Neural cell (in vitro differentiated cells): ENCODE results near the gene EXOC6B. TPM values are rescaled to one million over a fixed set of nuclear protein-coding genes. Genes with fewer than 3 reads are reported as not detected.

Source experiments
- H2AFZ ChIP-seq: fragments of 200-600, 300-800 bp; sonication (generic), shearing (Covaris generic); 2 replicates; pipeline ENCODE4 v1.6.0; 2014; ENCODE audit warnings: low read depth, mild to moderate bottlenecking, antibody characterized with exemption, low read length, moderate library complexity
- H3F3A ChIP-seq: fragments of 200-600 bp; shearing (Covaris generic); 2 replicates; pipeline ENCODE4 v1.6.1; 2016; ENCODE audit warnings: mild to moderate bottlenecking, moderate library complexity, mixed read lengths, antibody characterized with exemption, low read length; ENCODE audit not compliant: insufficient read depth, poor library complexity, severe bottlenecking
- H3K27ac ChIP-seq: fragments of 200-600, 300-800 bp; sonication (generic), shearing (Covaris generic); 2 replicates; pipeline ENCODE4 v1.5.1; 2014; ENCODE audit warnings: mild to moderate bottlenecking, low read length, moderate library complexity
- H3K27me3 ChIP-seq: fragments of 300-800, 200-600 bp; sonication (generic), shearing (Covaris generic); 2 replicates; pipeline ENCODE4 v1.6.0; 2014; ENCODE audit warnings: mild to moderate bottlenecking, low read depth, low read length, moderate library complexity; ENCODE audit not compliant: insufficient read depth
- H3K36me3 ChIP-seq: fragments of 300-800, 200-600 bp; sonication (generic), shearing (Covaris generic); 2 replicates; pipeline ENCODE4 v1.5.1; 2014; ENCODE audit warnings: mild to moderate bottlenecking, antibody characterized with exemption, low read length, moderate library complexity; ENCODE audit not compliant: insufficient read depth
- H3K4me2 ChIP-seq: fragments of 300-800, 200-600 bp; sonication (generic), shearing (Covaris generic); 2 replicates; pipeline ENCODE4 v1.6.0; 2014; ENCODE audit warnings: mild to moderate bottlenecking, low read length
- H3K4me3 ChIP-seq: fragments of 300-800, 200-600 bp; sonication (generic), shearing (Covaris generic); 2 replicates; pipeline ENCODE4 v1.5.1; 2014; ENCODE audit warnings: mild to moderate bottlenecking, low read length, moderate library complexity
- H3K79me2 ChIP-seq: fragments of 200-600 bp; shearing (Covaris generic); replicated peaks from 2 replicates; pipeline ENCODE4 v1.6.0; 2014; ENCODE audit warnings: mild to moderate bottlenecking, low read length, moderate library complexity; ENCODE audit not compliant: insufficient read depth
- H3K9ac ChIP-seq: fragments of 300-800, 200-600 bp; sonication (generic), shearing (Covaris generic); 2 replicates; pipeline ENCODE4 v1.6.1; 2016; ENCODE audit warnings: mild to moderate bottlenecking, low read length, mixed read lengths
- H3K9me2 ChIP-seq: fragments of 200-600 bp; shearing (Covaris generic); 2 replicates; pipeline ENCODE4 v1.6.1; 2016; ENCODE audit warnings: mild to moderate bottlenecking, low read length, mixed read lengths; ENCODE audit not compliant: insufficient read depth
- H3K9me3 ChIP-seq: fragments of 200-600, 300-800 bp; sonication (generic), shearing (Covaris generic); 2 replicates; pipeline ENCODE4 v1.6.1; 2016; ENCODE audit warnings: mild to moderate bottlenecking, mixed run types, low read length, moderate library complexity, mixed read lengths
- H4K20me1 ChIP-seq: fragments of 200-600 bp; shearing (Covaris generic); 2 replicates; pipeline ENCODE4 v1.6.1; 2016; ENCODE audit warnings: mild to moderate bottlenecking, mixed run types; ENCODE audit not compliant: insufficient read depth
- CTCF ChIP-seq: fragments of 450-650 bp; IDR thresholded peaks from 2 replicates; pipeline ENCODE4 v1.5.1; 2014; ENCODE audit warnings: antibody characterized with exemption, mild to moderate bottlenecking, moderate library complexity; ENCODE audit not compliant: poor library complexity, severe bottlenecking
- EP300 ChIP-seq: fragments of 450-650 bp; conservative IDR thresholded peaks from 2 replicates; pipeline ENCODE4 v1.6.1; 2014; ENCODE audit warnings: antibody characterized with exemption, mild to moderate bottlenecking, moderate library complexity; ENCODE audit not compliant: poor library complexity, severe bottlenecking
- EZH2 ChIP-seq: fragments of 200-600, 300-800 bp; shearing (Covaris generic), sonication (generic); IDR thresholded peaks from 2 replicates; pipeline ENCODE4 v1.6.1; 2014; ENCODE audit warnings: antibody characterized with exemption, low read length, borderline replicate concordance, mild to moderate bottlenecking; ENCODE audit not compliant: insufficient read depth, poor library complexity, severe bottlenecking
- MXI1 ChIP-seq: fragments of 450-650 bp; conservative IDR thresholded peaks from 2 replicates; pipeline ENCODE4 v1.6.1; 2014; ENCODE audit warnings: antibody characterized with exemption, mild to moderate bottlenecking; ENCODE audit not compliant: poor library complexity, severe bottlenecking
- POLR2AphosphoS5 ChIP-seq: IDR thresholded peaks from 2 replicates; pipeline ENCODE4 v1.6.1; 2012
- RAD21 ChIP-seq: fragments of 450-650 bp; conservative IDR thresholded peaks from 2 replicates; pipeline ENCODE4 v1.6.1; 2014; ENCODE audit warnings: antibody characterized with exemption, mild to moderate bottlenecking, moderate library complexity
- SMC3 ChIP-seq: fragments of 450-650 bp; conservative IDR thresholded peaks from 2 replicates; pipeline ENCODE4 v1.6.1; 2014; ENCODE audit warnings: antibody characterized with exemption, mild to moderate bottlenecking, moderate library complexity; ENCODE audit not compliant: poor library complexity
- TAF1 ChIP-seq: IDR thresholded peaks from 2 replicates; pipeline ENCODE4 v1.6.1; 2012; ENCODE audit warnings: low read depth
- polyA plus RNA-seq: library from polyadenylated mRNA; depleted of rRNA; stranded (reverse); fragments of >200 nt; gene quantifications from 2 replicates; pipeline ENCODE4 v1.2.3, GENCODE V29; 2014
- TF ChIP-seq, protein P1 (sequence below): IDR thresholded peaks from 2 replicates; pipeline ENCODE4 v1.6.1; 2012; ENCODE audit warnings: borderline replicate concordance

Gene EXOC6B
- polyA plus RNA-seq, 1 donor from 2014 or later, result 23.4 TPM

GRCh38 chr2:72576861-72577260 lies 249.0 kb downstream of the EXOC6B start:
- H3K27ac ChIP-seq, result no peak overlapping the region
- no peaks in the 10 kb centered on the region for H4K20me1 ChIP-seq
- H3K9ac ChIP-seq, result no peak overlapping the region
- no peak overlapping the region for H3K4me2 ChIP-seq
- H3K27me3 ChIP-seq, result no peaks in the 10 kb centered on the region
- H3K79me2 ChIP-seq, result peaks cover 8% of the 10 kb centered on the region
- H3K36me3 ChIP-seq, result no peaks in the 10 kb centered on the region
- TF ChIP-seq TAF1 (no peak), EZH2 (no peak), RAD21 (no peak), POLR2AphosphoS5 (no peak), MXI1 (no peak), SMC3 (no peak), EP300 (no peak), CTCF (no peak)
- TF ChIP-seq, protein P1, sequence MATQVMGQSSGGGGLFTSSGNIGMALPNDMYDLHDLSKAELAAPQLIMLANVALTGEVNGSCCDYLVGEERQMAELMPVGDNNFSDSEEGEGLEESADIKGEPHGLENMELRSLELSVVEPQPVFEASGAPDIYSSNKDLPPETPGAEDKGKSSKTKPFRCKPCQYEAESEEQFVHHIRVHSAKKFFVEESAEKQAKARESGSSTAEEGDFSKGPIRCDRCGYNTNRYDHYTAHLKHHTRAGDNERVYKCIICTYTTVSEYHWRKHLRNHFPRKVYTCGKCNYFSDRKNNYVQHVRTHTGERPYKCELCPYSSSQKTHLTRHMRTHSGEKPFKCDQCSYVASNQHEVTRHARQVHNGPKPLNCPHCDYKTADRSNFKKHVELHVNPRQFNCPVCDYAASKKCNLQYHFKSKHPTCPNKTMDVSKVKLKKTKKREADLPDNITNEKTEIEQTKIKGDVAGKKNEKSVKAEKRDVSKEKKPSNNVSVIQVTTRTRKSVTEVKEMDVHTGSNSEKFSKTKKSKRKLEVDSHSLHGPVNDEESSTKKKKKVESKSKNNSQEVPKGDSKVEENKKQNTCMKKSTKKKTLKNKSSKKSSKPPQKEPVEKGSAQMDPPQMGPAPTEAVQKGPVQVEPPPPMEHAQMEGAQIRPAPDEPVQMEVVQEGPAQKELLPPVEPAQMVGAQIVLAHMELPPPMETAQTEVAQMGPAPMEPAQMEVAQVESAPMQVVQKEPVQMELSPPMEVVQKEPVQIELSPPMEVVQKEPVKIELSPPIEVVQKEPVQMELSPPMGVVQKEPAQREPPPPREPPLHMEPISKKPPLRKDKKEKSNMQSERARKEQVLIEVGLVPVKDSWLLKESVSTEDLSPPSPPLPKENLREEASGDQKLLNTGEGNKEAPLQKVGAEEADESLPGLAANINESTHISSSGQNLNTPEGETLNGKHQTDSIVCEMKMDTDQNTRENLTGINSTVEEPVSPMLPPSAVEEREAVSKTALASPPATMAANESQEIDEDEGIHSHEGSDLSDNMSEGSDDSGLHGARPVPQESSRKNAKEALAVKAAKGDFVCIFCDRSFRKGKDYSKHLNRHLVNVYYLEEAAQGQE, result no peak
- no peaks in the 10 kb centered on the region for H3F3A ChIP-seq
- no peak overlapping the region for H3K4me3 ChIP-seq
- H3K9me3 ChIP-seq, result no peaks in the 10 kb centered on the region
- no peaks in the 10 kb centered on the region for H3K9me2 ChIP-seq
- H2AFZ ChIP-seq, result no peak overlapping the region

GRCh38 chr2:72576459-72576858 lies 249.4 kb downstream of the EXOC6B start:
- TF ChIP-seq MXI1 (no peak), TAF1 (no peak), SMC3 (no peak), RAD21 (no peak), POLR2AphosphoS5 (no peak), CTCF (no peak), EP300 (no peak), EZH2 (no peak)
- TF ChIP-seq, protein P1, result no peak
- Histone ChIP-seq H2AFZ (no peak overlapping the region), H3K9ac (no peak overlapping the region), H3K79me2 (peaks cover 8% of the 10 kb centered on the region), H3K9me2 (no peaks in the 10 kb centered on the region), H3K4me3 (no peak overlapping the region), H3K27ac (no peak overlapping the region), H3K9me3 (no peaks in the 10 kb centered on the region), H3F3A (no peaks in the 10 kb centered on the region), H3K36me3 (no peaks in the 10 kb centered on the region), H3K27me3 (no peaks in the 10 kb centered on the region), H3K4me2 (no peak overlapping the region), H4K20me1 (no peaks in the 10 kb centered on the region)
